Mononuclear cell (primary cell): Measurements from ENCODE around the gene HYOU1. TPM values are rescaled to one million over a fixed set of nuclear protein-coding genes. Genes with fewer than 3 reads are reported as not detected.

Source experiments
- H3K27me3 ChIP-seq: 2 replicates; pipeline ENCODE4 v1.6.0; 2011; ENCODE audit warnings: low read length, control low read depth; ENCODE audit not compliant: insufficient read depth
- H3K4me1 ChIP-seq: 2 replicates; pipeline ENCODE4 v1.5.1; 2011; ENCODE audit warnings: mild to moderate bottlenecking, low read length, control low read depth; ENCODE audit not compliant: insufficient read depth
- H3K4me3 ChIP-seq: 2 replicates; pipeline ENCODE4 v1.5.1; 2011; ENCODE audit warnings: mild to moderate bottlenecking, low read length, moderate library complexity
- H3K9me3 ChIP-seq: 2 replicates; pipeline ENCODE4 v1.5.1; 2011; ENCODE audit warnings: low read depth, mild to moderate bottlenecking, control low read depth, low read length
- total RNA-seq: library from RNA; depleted of rRNA; stranded (reverse); fragments of >200 nt; gene quantifications from one replicate; pipeline ENCODE4 v1.2.3, GENCODE V29; 2012

Gene HYOU1
- total RNA-seq, 1 donor: 38.9 TPM

DNA sequence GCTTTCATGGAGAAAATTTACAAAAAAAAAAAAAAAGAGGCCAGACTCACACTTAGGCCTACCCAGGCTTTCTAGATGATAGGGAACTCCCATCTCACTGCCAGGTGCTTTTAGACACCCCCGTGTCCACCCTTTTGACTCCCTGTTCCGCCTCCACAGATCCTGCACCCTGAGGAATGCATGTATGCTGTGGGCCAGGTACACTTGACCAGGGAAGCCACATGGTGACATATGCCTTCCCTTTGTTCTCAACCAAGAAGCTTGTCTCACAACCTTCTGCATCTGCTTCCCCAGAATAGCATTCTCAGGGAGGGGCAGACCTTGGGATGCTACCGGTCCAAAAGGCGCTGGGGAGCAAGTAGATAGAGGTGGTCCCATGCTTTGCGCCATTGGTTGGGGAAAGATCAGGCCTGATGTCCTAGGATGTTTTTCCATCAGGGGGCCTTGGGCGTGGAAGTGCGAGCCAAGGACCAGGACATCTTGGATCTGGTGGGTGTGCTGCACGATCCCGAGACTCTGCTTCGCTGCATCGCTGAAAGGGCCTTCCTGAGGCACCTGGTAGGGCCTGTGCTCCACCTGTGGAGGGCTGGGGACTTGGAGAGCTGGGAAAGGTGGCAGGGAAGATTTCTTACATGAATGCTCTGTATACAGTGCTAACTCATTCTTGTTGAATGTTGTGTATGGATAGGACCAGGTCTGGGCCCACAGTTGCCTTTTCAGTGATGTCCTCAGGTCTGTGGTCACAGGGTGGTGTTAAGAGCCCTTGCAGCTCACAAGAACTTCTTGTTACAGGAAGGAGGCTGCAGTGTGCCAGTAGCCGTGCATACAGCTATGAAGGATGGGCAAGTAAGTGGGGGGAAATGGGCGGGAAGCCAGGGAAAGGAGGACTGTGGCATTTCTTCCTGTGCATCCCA lies 35.2 kb upstream of the HYOU1 start:
- H3K27me3 ChIP-seq: no peaks in the 10 kb centered on the region
- no peaks in the 10 kb centered on the region for H3K9me3 ChIP-seq
- H3K4me1 ChIP-seq: peaks cover 52% of the 10 kb centered on the region
- H3K4me3 ChIP-seq: no peak overlapping the region

DNA sequence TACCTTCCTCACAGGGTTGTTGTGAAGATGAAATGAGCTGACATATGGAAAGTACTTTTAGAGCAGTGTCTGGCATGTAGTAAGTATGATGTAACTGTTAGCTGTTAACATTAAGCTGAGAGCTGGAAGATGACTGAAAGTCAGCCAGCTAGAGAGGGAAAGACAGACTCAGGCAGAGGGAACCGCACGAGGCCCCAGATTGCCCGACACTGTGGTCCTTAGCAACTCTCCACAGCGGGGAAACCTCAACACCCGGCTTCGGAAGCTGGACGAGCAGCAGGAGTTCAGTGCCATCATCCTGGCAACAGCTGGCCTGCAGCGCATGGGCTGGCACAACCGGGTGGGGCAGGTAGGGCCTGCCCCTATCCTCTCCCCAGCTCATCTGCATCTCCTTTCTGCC lies 34.2 kb upstream of the HYOU1 start:
- Histone ChIP-seq H3K9me3 (no peaks in the 10 kb centered on the region), H3K27me3 (no peaks in the 10 kb centered on the region), H3K4me3 (no peak overlapping the region), H3K4me1 (peaks cover 55% of the 10 kb centered on the region)

DNA sequence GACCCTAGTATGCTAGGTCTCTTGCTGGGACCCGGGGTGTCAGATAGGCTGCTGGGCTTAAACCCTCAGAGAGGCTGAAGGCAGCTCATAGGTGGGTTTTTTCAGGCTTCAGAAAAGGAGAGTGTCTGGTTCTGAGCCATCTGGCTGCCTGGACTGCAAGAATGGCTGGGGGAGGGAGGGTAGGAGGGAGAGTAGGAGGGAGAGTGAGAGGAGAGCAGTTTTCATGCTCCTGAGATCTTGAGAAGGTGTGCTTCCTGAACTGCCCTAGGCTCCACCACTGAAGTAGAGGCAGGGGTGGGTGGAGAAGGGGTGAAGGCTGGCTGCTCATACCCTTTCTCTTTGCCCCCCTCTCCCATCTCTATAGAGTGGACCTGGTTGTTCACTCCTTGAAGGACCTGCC lies 32.3 kb upstream of the HYOU1 start:
- Histone ChIP-seq H3K27me3 (no peaks in the 10 kb centered on the region), H3K9me3 (no peaks in the 10 kb centered on the region), H3K4me1 (peaks cover 62% of the 10 kb centered on the region), H3K4me3 (no peak overlapping the region)

DNA sequence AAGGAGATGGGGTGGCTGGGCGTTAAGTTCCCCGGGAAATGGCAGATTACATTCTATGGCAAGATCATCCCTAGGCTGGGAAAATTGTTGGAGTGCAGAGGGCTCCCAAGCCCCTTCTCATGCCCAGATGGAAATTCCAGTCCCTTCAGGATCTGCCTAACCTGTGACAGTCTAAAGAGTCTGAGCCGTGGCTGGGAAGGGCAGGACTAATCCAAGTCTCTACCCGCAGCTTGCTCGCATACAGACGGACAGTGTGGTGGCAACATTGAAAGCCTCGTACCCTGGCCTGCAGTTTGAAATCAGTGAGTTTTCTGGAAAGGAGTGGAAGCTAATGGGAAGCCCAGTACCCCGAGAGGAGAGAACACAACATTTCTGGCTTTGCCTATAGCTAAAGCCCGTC lies 31.4 kb upstream of the HYOU1 start:
- Histone ChIP-seq H3K4me1 (peaks cover 56% of the 10 kb centered on the region), H3K27me3 (no peaks in the 10 kb centered on the region), H3K9me3 (no peaks in the 10 kb centered on the region), H3K4me3 (no peak overlapping the region)

DNA sequence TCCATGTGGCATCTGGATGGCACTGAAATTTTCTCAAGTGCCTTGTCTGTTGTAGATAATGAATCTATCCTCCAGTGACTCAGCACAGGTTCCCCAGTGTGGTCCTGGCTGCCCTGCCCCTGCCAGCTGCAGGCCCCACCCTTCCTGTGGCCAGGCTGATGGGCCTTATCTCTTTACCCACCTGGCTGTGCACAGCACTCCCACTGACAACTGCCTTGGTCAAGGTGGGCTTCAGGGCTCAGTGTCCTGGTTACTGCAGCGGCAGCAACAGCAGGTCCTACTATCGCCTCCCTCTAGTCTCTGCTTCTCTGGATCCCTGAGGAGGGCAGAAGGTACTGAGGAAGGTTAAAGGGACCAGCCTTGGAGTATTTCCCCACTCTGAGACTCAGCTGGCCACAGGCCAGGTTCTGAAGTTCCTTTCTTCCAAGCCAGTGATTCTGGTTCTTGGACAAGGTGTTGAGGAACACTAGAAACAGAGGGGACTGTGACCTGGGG lies 30.8 kb upstream of the HYOU1 start:
- Histone ChIP-seq H3K27me3 (no peaks in the 10 kb centered on the region), H3K9me3 (no peaks in the 10 kb centered on the region), H3K4me1 (peaks cover 50% of the 10 kb centered on the region), H3K4me3 (no peak overlapping the region)

DNA sequence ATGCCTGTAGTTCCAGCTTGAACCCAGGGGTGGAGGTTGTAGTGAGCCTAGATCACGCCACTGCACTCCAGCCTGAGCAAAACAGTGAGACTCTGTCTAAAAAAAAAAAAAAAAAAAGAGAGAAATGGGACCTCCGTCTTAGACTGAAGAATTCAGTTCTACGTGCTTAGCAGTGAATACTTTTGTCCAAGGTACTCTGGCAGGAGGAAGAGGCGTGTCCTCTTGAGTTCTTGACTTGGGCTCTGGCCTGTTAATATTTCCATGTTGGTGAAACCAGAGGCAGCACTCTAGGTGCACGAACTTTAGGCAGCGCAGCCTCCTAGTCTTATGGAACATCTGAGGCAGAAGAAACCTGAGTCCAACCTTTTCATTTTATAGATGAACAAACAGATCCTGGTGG lies 30.1 kb upstream of the HYOU1 start:
- H3K4me3 ChIP-seq: no peak overlapping the region
- H3K4me1 ChIP-seq: peaks cover 43% of the 10 kb centered on the region
- no peaks in the 10 kb centered on the region for H3K9me3 ChIP-seq
- no peaks in the 10 kb centered on the region for H3K27me3 ChIP-seq

DNA sequence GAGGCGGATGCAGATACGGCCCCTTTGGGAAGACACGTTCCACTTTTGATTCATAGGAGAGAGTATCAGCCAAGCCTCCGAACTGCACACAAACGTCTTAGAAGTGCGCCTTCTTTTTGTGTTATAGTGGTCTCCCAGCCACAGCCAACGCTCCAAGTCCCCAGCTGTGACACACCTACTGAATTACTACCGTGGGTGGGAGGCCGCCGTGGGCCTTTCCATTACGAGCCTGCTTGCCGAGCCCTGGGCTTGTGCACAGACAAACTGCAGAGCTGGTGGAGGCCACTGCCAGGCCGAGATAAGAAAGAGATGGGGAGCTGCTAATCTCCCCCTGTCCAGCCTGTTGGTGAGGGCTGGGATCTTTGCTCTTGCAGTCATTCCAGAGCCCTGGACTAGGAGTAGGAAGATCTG lies 28.4 kb upstream of the HYOU1 start:
- Histone ChIP-seq H3K9me3 (no peaks in the 10 kb centered on the region), H3K27me3 (no peaks in the 10 kb centered on the region), H3K4me1 (peaks cover 33% of the 10 kb centered on the region), H3K4me3 (peak overlapping the region; percentile 80)

DNA sequence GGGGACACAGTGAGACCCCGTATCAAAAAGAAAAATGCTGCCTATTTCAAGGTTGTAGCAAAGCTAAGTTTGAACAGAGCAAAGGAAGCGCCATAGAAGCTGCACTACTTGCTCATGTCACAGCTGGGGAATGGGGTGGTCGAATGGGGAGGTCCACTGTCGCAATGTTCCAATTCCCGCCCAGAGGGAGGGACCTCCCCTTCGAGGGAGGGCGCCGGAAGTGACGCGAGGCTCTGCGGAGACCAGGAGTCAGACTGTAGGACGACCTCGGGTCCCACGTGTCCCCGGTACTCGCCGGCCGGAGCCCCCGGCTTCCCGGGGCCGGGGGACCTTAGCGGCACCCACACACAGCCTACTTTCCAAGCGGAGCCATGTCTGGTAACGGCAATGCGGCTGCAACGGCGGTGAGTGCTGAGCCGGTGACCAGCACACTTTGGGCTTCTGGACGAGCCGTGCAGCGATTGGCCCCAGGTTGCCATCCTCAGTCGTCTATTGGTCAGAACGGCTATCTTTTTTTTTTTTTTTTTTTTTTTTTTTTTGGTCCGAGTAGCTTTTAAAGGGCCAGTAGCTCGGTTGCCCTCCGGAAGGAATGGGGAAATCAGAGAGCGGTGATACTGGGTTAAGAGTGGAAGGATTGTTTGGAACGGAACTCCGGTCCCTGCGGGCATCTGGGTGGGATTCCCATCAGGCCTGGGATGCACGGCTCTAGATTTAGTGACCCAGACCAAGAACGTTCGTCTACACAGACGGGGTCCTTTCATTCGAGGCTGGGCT lies 27.8 kb upstream of the HYOU1 start, which contains the start of gene HMBS:
TSS of gene HMBS (plus strand) at position 219 of the 774 bp plus-strand sequence. CDS start at position 372, 153 bp downstream.
- Histone ChIP-seq H3K4me1 (peaks cover 30% of the 10 kb centered on the region), H3K27me3 (no peaks in the 10 kb centered on the region), H3K4me3 (peak within 1 kb of the TSS; percentile 80), H3K9me3 (no peaks in the 10 kb centered on the region)

DNA sequence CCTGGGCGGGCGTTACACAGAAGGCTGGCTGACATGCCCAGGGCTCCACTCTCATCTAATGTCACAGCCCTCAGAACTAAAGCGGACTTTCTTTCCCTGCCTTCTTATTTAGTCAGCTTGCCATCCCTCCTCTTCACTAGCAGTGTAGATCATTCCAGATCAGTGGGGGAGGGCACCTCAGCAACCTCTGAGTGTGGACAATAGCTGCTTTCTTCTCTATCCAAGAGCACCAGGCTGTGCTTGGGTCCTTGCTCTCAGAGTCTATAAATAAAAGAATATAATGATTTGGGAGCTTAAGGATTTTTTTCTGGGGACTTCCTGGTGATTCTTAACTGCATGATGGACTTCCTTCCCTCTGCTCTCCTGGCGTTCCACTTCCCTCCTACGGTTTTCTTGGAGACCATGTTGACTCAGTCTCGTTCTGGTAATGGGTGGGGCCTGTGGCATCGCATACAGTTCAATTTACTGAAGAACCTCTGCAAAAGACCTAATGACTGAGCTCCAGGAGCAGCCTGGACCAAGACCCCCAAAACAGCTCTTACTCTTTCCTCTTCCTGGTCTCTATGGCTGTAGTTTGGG lies 24.8 kb upstream of the HYOU1 start:
- peaks cover 18% of the 10 kb centered on the region for H3K4me1 ChIP-seq
- H3K9me3 ChIP-seq: no peaks in the 10 kb centered on the region
- no peaks in the 10 kb centered on the region for H3K27me3 ChIP-seq
- no peak overlapping the region for H3K4me3 ChIP-seq

DNA sequence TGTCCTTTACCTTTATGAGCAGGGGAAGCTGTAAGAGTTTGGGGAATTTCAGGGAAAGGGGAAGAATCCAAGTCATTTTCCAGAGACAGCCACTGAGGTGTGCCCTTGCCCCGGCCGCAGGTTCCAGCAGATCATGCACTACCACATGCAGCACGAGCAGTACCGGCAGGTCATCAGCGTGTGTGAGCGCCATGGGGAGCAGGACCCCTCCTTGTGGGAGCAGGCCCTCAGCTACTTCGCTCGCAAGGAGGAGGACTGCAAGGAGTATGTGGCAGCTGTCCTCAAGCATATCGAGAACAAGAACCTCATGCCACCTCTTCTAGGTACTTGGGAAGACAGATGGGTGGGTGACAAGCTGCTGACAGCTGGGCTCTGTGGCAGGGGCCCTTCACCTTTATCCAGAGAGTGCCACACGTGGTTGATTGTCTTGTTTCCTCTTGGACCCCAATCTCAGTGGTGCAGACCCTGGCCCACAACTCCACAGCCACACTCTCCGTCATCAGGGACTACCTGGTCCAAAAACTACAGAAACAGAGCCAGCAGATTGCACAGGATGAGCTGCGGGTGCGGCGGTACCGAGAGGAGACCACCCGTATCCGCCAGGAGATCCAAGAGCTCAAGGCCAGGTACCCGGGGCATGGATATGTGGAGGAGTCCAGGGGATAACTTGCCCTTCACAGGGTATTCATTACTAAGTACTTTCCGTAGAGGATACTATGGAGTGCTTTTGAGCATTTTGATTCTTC lies 21.8 kb upstream of the HYOU1 start:
- no peaks in the 10 kb centered on the region for H3K9me3 ChIP-seq
- no peaks in the 10 kb centered on the region for H3K27me3 ChIP-seq

DNA sequence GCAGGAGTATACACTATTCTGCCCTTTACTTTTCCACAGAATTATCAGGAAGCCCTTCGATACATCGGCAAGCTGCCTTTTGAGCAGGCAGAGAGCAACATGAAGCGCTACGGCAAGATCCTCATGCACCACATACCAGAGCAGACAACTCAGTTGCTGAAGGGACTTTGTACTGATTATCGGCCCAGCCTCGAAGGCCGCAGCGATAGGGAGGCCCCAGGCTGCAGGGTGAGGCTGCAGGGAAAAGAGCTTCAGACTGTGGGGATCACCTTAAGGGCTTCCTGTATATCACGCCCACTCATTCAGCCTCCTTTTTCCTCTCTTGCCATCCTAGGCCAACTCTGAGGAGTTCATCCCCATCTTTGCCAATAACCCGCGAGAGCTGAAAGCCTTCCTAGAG lies 20.8 kb upstream of the HYOU1 start:
- no peak overlapping the region for H3K4me3 ChIP-seq
- H3K4me1 ChIP-seq: no peaks in the 10 kb centered on the region
- H3K9me3 ChIP-seq: no peaks in the 10 kb centered on the region
- H3K27me3 ChIP-seq: no peaks in the 10 kb centered on the region

More for the DNA sequence above, 21.8 kb upstream of the HYOU1 start:
- Histone ChIP-seq H3K4me1 (no peaks in the 10 kb centered on the region), H3K4me3 (no peak overlapping the region)

DNA sequence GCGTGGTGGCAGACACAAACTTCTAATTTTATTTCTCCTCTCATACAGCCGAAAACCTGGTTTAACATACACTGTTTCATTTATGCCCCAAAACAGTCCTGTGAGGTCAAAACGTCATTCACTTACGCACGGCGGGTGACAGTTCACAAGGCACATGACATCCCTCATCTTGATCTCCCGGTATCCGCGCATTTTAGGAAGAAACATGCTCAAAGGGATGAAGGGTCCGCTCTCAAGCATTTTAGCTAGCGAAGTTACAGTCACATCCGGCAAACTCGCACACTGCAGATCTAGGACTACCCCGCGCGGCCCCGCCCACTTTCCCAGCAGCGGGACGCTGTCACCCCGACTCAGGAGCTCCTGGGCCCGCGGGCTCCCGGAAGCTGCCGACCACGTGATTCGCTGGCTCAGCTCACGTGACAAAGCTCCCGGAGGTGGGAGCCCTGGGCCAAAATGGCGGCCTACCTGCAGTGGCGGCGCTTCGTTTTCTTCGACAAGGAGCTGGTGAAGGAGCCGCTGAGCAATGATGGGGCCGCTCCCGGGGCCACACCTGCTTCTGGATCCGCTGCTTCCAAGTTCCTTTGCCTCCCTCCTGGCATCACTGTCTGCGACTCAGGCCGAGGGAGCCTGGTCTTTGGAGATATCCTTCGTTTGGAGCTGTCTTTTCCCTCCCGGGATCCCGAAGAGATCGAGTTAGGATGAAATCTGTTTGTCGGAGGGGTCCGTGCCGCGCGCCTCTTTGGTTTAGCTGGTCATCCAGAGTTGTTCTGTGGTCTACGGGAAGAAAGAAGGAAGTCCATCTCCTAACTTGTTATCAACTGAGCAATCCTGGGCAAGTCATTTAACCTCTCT lies 10.6 kb upstream of the HYOU1 start, which contains the start of gene VPS11:
TSS of gene VPS11 (plus strand) at position 448 of the 852 bp plus-strand sequence. CDS start at position 454, 6 bp downstream.
- Histone ChIP-seq H3K4me3 (peak within 1 kb of the TSS; percentile 87), H3K9me3 (no peaks in the 10 kb centered on the region), H3K4me1 (peaks cover 33% of the 10 kb centered on the region), H3K27me3 (no peaks in the 10 kb centered on the region)

DNA sequence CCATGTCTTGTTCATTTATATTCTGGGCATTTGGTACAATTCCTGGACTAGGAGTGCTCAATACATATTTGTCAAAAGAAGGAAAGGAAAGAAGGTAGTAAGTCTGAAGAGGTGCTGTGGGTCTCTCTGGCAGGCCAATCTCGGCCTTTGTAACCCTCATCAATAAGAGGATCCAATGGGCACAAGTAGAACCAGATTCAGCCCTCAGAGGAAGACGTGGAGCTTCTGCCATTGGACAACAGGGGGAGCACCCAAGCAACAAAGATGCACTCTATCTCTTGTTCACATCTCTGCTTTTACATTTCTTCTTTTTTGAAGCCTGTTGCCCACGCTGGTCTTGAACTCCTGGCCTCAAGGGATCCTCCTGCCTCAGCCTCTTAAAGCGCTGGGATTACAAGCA lies 8.4 kb upstream of the HYOU1 start:
- no peaks in the 10 kb centered on the region for H3K27me3 ChIP-seq
- no peak overlapping the region for H3K4me3 ChIP-seq
- H3K4me1 ChIP-seq: peaks cover 33% of the 10 kb centered on the region
- H3K9me3 ChIP-seq: no peaks in the 10 kb centered on the region

DNA sequence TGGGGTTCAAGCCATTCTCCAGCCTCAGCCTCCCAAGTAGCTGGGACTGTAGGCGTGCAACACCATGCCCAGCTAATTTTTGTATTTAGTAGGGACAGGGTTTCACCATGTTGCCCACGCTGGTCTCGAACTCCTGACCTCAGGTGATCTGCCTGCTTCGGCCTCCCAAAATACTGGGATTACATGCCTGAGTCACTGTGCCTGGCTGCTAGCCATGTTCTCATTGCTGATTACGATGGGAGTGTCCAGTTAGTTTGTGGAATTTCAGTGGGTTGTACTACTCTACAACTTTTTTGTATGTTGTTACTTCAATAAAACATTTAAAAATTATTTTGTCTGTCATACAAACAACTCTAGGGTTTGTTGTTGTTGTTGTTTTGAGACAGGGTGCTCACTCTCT lies 5.8 kb upstream of the HYOU1 start:
- no peaks in the 10 kb centered on the region for H3K9me3 ChIP-seq
- peaks cover 24% of the 10 kb centered on the region for H3K4me1 ChIP-seq
- H3K4me3 ChIP-seq: no peak overlapping the region
- no peaks in the 10 kb centered on the region for H3K27me3 ChIP-seq
